Cardiac muscle cell (in vitro differentiated cells and primary cell): ENCODE results near the gene BBS10. TPM values are rescaled to one million over a fixed set of nuclear protein-coding genes. Genes with fewer than 3 reads are reported as not detected.

ENCODE experiments used
- DNase-seq, 2 donors: peaks; one replicate each; pipeline versions ENCODE4 v3.0.0 to v3.0.0-alpha.2; 2010 to 2017; ENCODE audit warnings: low read depth in 1 of 2, low spot score in 1 of 2
- H3K27ac ChIP-seq: fragments of 200-600 bp; sonication (generic); 2 replicates; pipeline ENCODE4 v1.5.1; 2016
- H3K27me3 ChIP-seq: fragments of 200-600 bp; sonication (generic); 2 replicates; pipeline ENCODE4 v1.6.0; 2016; ENCODE audit warnings: control low read depth
- H3K36me3 ChIP-seq: fragments of 200-600 bp; sonication (generic); 2 replicates; pipeline ENCODE4 v1.5.1; 2016; ENCODE audit warnings: control low read depth
- H3K4me1 ChIP-seq: fragments of 200-600 bp; sonication (generic); 2 replicates; pipeline ENCODE4 v1.8.1; 2017; ENCODE audit warnings: low read depth, mild to moderate bottlenecking, mixed run types
- H3K4me3 ChIP-seq: fragments of 200-600 bp; sonication (generic); 2 replicates; pipeline ENCODE4 v1.5.1; 2016; ENCODE audit warnings: mild to moderate bottlenecking
- H3K9me3 ChIP-seq: fragments of 200-600 bp; sonication (generic); 2 replicates; pipeline ENCODE4 v1.5.1; 2017; ENCODE audit warnings: low read depth, mild to moderate bottlenecking, control low read depth
- CTCF ChIP-seq: IDR thresholded peaks from 2 replicates; pipeline ENCODE4 v1.5.1; 2012; ENCODE audit warnings: low read depth, mild to moderate bottlenecking, low read length
- polyA plus RNA-seq: library from polyadenylated mRNA; unstranded; fragments of >200 nt; fragmentation: Nextera tagmentation; extraction: Ambion mirVana; gene quantifications from 2 replicates; pipeline ENCODE4 v1.2.1, GENCODE V29; 2016
- total RNA-seq: library from RNA; depleted of rRNA; stranded (reverse); fragments of >200 nt; gene quantifications from 2 replicates; pipeline ENCODE4 v1.2.3, GENCODE V29; 2016

Gene BBS10
- total and polyA plus RNA-seq, 2 experiments from 2014 or later, result 12.8 to 13.7 TPM

DNA sequence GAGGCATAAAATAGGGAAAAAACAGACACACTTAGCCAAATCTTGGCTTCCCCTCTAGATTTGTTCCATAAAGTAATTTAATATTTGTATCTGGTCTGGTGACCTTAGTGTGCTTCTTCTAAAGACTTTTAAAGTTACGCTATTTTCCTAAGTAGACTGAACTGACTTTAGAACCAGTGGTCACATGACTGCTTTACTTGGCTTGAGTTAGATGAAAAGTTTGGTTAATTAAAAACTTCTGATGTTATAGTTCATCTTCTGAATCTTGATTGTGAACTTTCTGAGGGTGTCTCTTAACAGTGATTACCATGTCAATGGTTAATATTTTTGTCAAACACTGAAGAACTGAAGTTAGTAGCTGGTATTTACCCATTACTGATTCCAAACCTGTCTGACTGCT, 2.6 kb downstream of the BBS10 start:
- Histone ChIP-seq H3K36me3 (no peaks in the 10 kb centered on the region), H3K27me3 (no peaks in the 10 kb centered on the region), H3K27ac (no peak overlapping the region), H3K4me1 (peaks cover 3% of the 10 kb centered on the region), H3K9me3 (no peaks in the 10 kb centered on the region), H3K4me3 (no peak overlapping the region)
- no peak for DNase-seq
- TF ChIP-seq CTCF, result no peak

DNA sequence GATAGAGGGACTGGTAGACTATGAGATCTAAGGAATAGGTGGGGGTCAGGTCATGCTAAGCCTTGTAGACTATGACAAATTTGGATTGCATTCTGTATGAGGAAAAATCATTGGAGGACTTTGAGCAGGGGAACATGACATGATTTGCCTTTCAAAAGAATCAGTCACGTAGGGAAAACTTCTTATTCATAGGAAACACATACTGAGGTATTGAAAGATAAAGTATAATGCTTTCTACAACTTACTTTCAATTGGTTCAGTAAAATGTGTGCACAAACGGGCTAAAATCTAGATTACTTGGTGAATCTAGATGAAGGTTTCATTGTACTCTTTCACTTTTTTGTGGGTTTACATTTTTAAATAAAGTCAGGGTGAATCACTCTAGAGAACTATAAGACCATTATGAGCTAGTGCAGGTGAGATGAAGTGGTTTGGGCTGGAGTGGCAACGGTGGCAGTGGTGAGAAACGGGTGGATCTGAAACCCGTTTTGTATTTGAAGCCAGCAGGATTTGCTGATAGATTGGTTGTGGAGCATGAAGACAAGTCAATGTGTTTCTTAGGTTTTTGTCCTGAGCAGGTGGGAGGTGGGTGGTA, 6.7 kb downstream of the BBS10 start:
- Histone ChIP-seq H3K9me3 (no peaks in the 10 kb centered on the region), H3K27me3 (no peaks in the 10 kb centered on the region), H3K4me3 (no peak overlapping the region), H3K27ac (no peak overlapping the region), H3K4me1 (no peaks in the 10 kb centered on the region), H3K36me3 (no peaks in the 10 kb centered on the region)
- TF ChIP-seq CTCF, result no peak
- DNase-seq, result no peak

DNA sequence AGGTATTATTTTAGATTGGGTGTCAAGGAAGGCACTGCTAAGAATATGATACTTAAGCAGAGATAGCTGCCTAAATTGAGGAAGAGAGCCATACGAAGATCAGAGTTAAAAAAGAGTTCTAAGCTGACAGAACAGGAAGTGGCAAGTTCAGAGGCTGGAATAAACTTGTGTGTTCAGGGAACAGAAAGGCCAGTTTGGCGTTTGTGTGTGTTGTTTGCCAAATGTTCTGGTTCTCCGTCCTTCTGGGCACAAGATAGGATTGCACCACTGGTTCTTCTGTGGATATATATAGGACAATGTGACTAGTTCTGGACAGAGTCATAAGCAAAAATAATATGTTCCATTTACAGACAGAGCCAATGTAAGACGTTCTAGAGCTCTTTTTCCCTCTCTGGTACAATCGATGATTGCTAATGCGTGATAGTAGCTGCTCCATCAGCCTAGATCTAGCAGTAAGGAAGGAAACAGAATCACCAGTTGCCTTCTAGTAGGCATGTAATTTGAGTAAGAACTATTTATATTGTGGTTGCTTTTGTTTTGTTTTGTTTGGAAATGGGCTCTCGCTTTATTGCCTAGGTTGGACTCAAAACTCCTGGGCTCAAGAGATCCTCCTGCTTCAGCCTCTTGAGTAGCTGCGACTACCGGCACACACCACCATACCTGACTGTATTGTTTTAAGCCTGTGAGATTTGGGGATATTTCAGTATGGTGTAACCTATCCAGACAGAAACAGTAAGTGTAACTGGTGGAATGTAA, 7.4 kb downstream of the BBS10 start:
- Histone ChIP-seq H3K27ac (no peak overlapping the region), H3K4me3 (no peak overlapping the region), H3K27me3 (no peaks in the 10 kb centered on the region), H3K4me1 (no peaks in the 10 kb centered on the region), H3K9me3 (no peaks in the 10 kb centered on the region), H3K36me3 (no peaks in the 10 kb centered on the region)
- DNase-seq, result no peak
- TF ChIP-seq CTCF, result no peak

DNA sequence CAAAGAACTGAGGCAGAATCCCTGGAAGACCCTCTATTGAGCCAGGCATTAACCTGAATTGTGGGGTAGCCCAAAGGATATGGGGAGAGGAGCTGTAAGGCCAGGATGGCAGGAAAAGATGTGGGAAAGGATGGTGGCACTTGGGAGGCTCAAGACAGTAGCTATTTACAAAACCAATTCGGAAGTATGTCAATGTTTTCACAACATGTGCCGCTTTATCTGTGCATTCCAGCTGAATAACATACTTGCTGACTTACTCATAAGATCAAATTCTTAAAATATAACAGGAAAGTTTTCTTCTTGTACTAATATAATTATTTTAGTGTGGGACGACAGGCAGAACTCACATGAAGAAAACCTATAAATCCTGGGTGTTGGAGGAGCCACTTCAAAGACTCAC, 10.6 kb downstream of the BBS10 start:
- Histone ChIP-seq H3K27me3 (no peaks in the 10 kb centered on the region), H3K36me3 (no peaks in the 10 kb centered on the region), H3K4me1 (no peaks in the 10 kb centered on the region), H3K9me3 (no peaks in the 10 kb centered on the region), H3K4me3 (no peak overlapping the region), H3K27ac (no peak overlapping the region)
- TF ChIP-seq CTCF, result no peak
- peak in 1 of 2 donors; percentile 85 for DNase-seq

GRCh38 chr12:76332606-76333005, 15.6 kb downstream of the BBS10 start:
- TF ChIP-seq CTCF, result no peak

More at GRCh38 chr12:76332606-76333005, 15.6 kb downstream of the BBS10 start:
- Histone ChIP-seq H3K27me3 (no peaks in the 10 kb centered on the region), H3K36me3 (no peaks in the 10 kb centered on the region), H3K27ac (no peak overlapping the region), H3K9me3 (no peaks in the 10 kb centered on the region), H3K4me3 (no peak overlapping the region), H3K4me1 (no peaks in the 10 kb centered on the region)
- no peak for DNase-seq
